ENCODE measurements around the gene LCN12. TPM values are rescaled to one million over a fixed set of nuclear protein-coding genes. Genes with fewer than 3 reads are reported as not detected.

LCN12 gene
- total RNA-seq, 3 donors from 2014 or later: 1.8 to 5.6 TPM; not detected in 1

DNA sequence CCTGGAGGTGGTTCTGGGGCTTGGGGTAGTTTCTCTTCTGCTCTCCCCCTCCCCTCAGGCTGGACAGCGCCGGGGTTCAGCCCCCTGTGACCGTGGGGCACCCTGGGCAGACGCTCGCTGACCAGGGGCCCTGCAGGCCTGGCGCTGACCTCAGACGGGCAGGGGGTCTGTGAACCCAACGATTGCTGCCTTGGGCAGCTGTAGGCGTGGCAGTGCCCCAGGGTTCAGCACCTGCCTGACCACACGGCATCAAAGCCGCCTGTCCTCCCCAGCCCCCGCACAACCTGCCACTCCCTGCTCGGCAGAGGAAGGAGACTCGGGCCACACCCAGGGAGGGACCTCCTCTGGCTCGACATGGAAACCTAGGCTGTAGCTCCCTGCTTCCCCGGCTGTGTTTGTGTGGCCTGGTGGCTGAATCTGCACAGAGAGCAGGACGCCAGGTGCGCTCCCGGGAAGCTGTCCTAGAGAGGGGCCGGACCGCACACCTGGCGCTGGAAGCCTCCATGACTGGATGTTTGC lies 12.2 kb downstream of the LCN12 start:
- Histone ChIP-seq H3K36me3 (no peaks in the 10 kb centered on the region), H3K4me3 (no peak overlapping the region), H3K9me3 (no peaks in the 10 kb centered on the region), H3K27me3 (no peaks in the 10 kb centered on the region), H3K27ac (no peak overlapping the region), H3K4me1 (no peaks in the 10 kb centered on the region)
- DNase-seq (ENCODE audit: low spot score in 2 of 2): no peak
- intact Hi-C loops (cut with DNase I; ENCODE audit: low total_unique reads): no loop called here
- TF ChIP-seq, protein P1, sequence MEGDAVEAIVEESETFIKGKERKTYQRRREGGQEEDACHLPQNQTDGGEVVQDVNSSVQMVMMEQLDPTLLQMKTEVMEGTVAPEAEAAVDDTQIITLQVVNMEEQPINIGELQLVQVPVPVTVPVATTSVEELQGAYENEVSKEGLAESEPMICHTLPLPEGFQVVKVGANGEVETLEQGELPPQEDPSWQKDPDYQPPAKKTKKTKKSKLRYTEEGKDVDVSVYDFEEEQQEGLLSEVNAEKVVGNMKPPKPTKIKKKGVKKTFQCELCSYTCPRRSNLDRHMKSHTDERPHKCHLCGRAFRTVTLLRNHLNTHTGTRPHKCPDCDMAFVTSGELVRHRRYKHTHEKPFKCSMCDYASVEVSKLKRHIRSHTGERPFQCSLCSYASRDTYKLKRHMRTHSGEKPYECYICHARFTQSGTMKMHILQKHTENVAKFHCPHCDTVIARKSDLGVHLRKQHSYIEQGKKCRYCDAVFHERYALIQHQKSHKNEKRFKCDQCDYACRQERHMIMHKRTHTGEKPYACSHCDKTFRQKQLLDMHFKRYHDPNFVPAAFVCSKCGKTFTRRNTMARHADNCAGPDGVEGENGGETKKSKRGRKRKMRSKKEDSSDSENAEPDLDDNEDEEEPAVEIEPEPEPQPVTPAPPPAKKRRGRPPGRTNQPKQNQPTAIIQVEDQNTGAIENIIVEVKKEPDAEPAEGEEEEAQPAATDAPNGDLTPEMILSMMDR (IDR thresholded peaks at IDR 0.05): no peak
- TF ChIP-seq POLR2A (IDR thresholded peaks at IDR 0.05) (no peak), POLR2AphosphoS5 (IDR thresholded peaks at IDR 0.05) (no peak)

DNA sequence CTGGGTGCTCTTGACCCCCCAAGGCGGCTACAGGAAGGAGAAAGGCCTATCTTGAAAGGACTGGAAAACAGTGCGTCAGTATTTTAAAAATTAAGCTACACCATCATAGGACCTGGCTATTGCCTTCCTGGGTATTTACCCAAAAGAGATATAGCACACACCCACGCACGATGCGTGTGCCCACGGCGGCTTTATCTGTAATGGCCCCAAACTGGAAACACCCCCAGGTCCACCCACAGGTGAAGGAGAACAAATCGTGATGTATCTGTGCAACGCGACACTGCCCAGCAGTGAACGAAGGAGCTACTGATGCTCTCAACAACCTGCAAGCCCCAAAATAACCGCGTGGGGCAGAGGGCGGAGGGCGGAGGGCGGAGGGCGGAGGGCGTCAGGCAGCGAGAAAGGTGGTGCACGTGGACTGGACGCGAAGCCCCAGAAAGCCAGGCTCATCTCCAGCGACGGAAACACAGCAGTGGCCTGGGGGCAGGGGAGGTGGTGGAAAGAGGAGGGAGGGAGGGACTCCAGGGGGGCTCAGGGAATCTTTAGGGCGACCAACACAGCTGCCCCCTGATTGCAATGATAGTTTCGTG lies 12.9 kb downstream of the LCN12 start:
- no peaks in the 10 kb centered on the region for H3K9me3 ChIP-seq
- no peak overlapping the region for H3K4me3 ChIP-seq
- H3K36me3 ChIP-seq: no peaks in the 10 kb centered on the region
- no peaks in the 10 kb centered on the region for H3K27me3 ChIP-seq
- no peak for DNase-seq (ENCODE audit: low spot score in 2 of 2)
- intact Hi-C loops (cut with DNase I; ENCODE audit: low total_unique reads): no loop called here
- TF ChIP-seq POLR2A (IDR thresholded peaks at IDR 0.05): no peak
- no peak for TF ChIP-seq POLR2AphosphoS5 (IDR thresholded peaks at IDR 0.05)
- TF ChIP-seq, protein P1 (IDR thresholded peaks at IDR 0.05): no peak
- H3K27ac ChIP-seq: no peak overlapping the region
- H3K4me1 ChIP-seq: no peaks in the 10 kb centered on the region

DNA sequence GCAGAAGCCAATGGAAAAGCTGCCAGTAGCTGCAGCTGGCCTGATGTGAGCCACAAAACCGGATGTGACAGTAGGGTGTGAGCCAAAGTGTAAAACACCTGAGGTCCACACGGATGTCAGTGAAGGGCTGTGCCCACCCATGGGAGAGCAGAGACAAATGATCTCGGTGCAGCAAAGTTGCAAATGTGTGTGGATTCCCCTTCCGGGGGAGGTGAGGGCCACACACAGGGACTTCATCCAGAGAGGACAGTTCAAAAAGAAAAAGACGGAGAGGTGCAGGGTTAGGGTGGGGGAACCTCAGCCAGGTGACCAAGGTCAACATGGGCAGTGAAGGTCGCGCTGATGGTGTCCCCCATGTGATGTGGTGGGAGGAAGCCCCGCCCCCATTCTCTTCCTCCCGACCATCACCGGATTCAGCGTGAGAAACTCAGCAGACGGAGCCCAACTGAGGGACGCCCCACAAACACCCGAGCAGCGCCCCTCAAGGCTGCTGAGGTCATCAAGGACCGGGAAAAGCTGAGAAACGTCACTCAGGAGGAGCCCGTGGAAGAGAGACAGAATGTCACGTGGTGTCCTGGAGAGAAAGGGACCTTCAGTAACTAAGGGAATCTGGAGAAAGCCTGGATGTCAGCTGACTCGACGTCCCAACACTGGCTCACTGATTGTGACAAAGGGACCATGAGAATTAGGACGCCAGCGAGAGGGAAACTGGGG lies 13.9 kb downstream of the LCN12 start:
- intact Hi-C loops (cut with DNase I; ENCODE audit: low total_unique reads): no loop called here
- no peaks in the 10 kb centered on the region for H3K36me3 ChIP-seq
- TF ChIP-seq, protein P1 (IDR thresholded peaks at IDR 0.05): no peak
- TF ChIP-seq POLR2A (IDR thresholded peaks at IDR 0.05): no peak
- no peak for TF ChIP-seq POLR2AphosphoS5 (IDR thresholded peaks at IDR 0.05)
- H3K27ac ChIP-seq: no peak overlapping the region
- H3K9me3 ChIP-seq: no peaks in the 10 kb centered on the region
- H3K4me3 ChIP-seq: peak overlapping the region in 1 of 3 donors; percentile 34
- DNase-seq (ENCODE audit: low spot score in 2 of 2): no peak
- no peaks in the 10 kb centered on the region for H3K27me3 ChIP-seq
- no peaks in the 10 kb centered on the region for H3K4me1 ChIP-seq

DNA sequence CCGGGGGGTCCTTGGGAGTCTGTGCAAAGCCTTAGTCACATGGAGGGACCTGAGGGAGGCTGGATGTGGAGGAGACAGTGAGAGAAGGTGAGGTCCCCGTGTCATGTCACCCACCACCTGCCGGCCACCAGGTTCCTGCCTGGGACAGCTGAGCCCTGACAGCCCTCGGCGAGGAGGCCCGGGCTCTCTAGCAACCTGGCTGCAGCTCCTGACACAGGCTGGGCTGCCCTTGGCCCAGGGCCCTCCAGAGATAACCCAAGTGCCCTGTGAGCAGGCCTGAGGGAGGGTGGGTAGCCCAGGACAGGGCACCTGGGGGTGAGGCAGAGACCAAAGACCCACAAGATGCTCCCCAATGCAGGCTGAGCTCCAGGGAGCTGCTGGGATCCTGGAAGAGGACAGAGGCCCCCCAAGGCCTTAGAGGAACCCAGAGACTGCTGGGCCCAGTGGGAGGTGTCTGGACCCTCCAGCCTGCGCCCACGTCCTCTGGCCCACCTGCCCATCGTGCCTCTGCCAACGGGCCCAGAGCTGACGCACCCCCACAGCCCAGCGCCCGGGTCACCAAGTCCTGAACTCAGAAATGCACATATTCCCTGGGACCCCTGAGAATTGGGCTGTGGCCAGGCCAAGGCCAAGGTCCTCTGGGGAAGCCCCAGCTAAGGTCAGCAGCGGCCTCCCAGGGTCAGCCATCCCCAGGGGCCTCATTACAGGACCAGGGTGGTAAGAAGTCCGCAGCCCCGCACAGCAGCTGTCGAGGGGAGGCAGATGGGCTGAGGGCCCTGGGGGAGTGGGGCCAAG lies 16.5 kb downstream of the LCN12 start:
- DNase-seq (ENCODE audit: low spot score in 2 of 2): no peak
- Histone ChIP-seq H3K27ac (no peak overlapping the region), H3K36me3 (no peaks in the 10 kb centered on the region), H3K27me3 (no peaks in the 10 kb centered on the region), H3K9me3 (no peaks in the 10 kb centered on the region), H3K4me3 (no peak overlapping the region), H3K4me1 (no peaks in the 10 kb centered on the region)
- TF ChIP-seq, protein P1 (IDR thresholded peaks at IDR 0.05): no peak
- TF ChIP-seq POLR2A (IDR thresholded peaks at IDR 0.05) (no peak), POLR2AphosphoS5 (IDR thresholded peaks at IDR 0.05) (no peak)
- intact Hi-C loops (cut with DNase I; ENCODE audit: low total_unique reads): no loop called here
